Bronchial epithelial cell (primary cell): ENCODE measurements around the gene HGS. TPM values are rescaled to one million over a fixed set of nuclear protein-coding genes. Genes with fewer than 3 reads are reported as not detected.

ENCODE experiments used
- DNase-seq: peaks from one replicate; pipeline ENCODE4 v3.0.0-alpha.2; 2010; ENCODE audit warnings: low read depth
- FAIRE-seq: peaks from 2 replicates; lab custom pipeline; 2011; peaks lifted over from hg19 to GRCh38; lab: Jason Lieb, UNC
- H3K27me3 ChIP-seq: 2 replicates; pipeline ENCODE4 v1.5.1; 2011; ENCODE audit warnings: low read length; ENCODE audit not compliant: control insufficient read depth, insufficient read depth
- H3K36me3 ChIP-seq: 2 replicates; pipeline ENCODE4 v1.5.1; 2011; ENCODE audit warnings: low read length; ENCODE audit not compliant: control insufficient read depth, insufficient read depth
- H3K4me3 ChIP-seq: 2 replicates; pipeline ENCODE4 v1.5.1; 2011; ENCODE audit warnings: mild to moderate bottlenecking, low read depth, low read length, control low read depth
- CTCF ChIP-seq: IDR thresholded peaks from 2 replicates; pipeline ENCODE4 v1.5.1; 2011; ENCODE audit warnings: mild to moderate bottlenecking, moderate library complexity, low read length, control low read depth, inconsistent platforms; ENCODE audit not compliant: insufficient read depth, severe bottlenecking
- total RNA-seq: library from RNA; depleted of rRNA; stranded (reverse); fragments of >200 nt; gene quantifications from 2 replicates; pipeline ENCODE4 v1.2.1, GENCODE V29; 2014

Gene HGS
- total RNA-seq, 1 donor from 2014 or later, result 77.7 TPM

- FAIRE-seq (no peak), DNase-seq (no peak)
- H3K4me3 ChIP-seq, result no peak overlapping the region
- H3K27me3 ChIP-seq, result no peaks in the 10 kb centered on the region
- no peak for TF ChIP-seq CTCF
- peaks cover 49% of the 10 kb centered on the region for H3K36me3 ChIP-seq
Observed at GRCh38 chr17:81695211-81695610, 11.4 kb downstream of the HGS start.

- no peak for TF ChIP-seq CTCF
Observed at GRCh38 chr17:81695801-81696200, 12.0 kb downstream of the HGS start.

GRCh38 chr17:81696218-81696941 is 12.6 kb downstream of the HGS start:
- H3K27me3 ChIP-seq, result no peaks in the 10 kb centered on the region
- FAIRE-seq, result no peak
- DNase-seq, result no peak
- no peak for TF ChIP-seq CTCF
- H3K4me3 ChIP-seq, result no peak overlapping the region
- H3K36me3 ChIP-seq, result peaks cover 47% of the 10 kb centered on the region

More at GRCh38 chr17:81695801-81696200, 12.0 kb downstream of the HGS start:
- H3K27me3 ChIP-seq, result no peaks in the 10 kb centered on the region
- H3K4me3 ChIP-seq, result no peak overlapping the region
- H3K36me3 ChIP-seq, result peaks cover 44% of the 10 kb centered on the region
- DNase-seq, result no peak
- no peak for FAIRE-seq

GRCh38 chr17:81697261-81698044 is 13.6 kb downstream of the HGS start:
- no peak for DNase-seq
- TF ChIP-seq CTCF, result no peak
- Histone ChIP-seq H3K4me3 (no peak overlapping the region), H3K27me3 (no peaks in the 10 kb centered on the region), H3K36me3 (peaks cover 40% of the 10 kb centered on the region)
- FAIRE-seq, result peak; percentile 36

GRCh38 chr17:81700353-81701287 is 16.8 kb downstream of the HGS start:
- Histone ChIP-seq H3K4me3 (no peak overlapping the region), H3K36me3 (peaks cover 26% of the 10 kb centered on the region), H3K27me3 (no peaks in the 10 kb centered on the region)
- no peak for FAIRE-seq
- DNase-seq, result no peak
- no peak for TF ChIP-seq CTCF
